Measurements from ENCODE around the gene PLXNA2. TPM values are rescaled to one million over a fixed set of nuclear protein-coding genes. Genes with fewer than 3 reads are reported as not detected.

PLXNA2 gene
- polyA plus RNA-seq, 2 of the 4 experiments (the other 2 are of a cell fraction) = 0.36 to 0.87 TPM

DNA sequence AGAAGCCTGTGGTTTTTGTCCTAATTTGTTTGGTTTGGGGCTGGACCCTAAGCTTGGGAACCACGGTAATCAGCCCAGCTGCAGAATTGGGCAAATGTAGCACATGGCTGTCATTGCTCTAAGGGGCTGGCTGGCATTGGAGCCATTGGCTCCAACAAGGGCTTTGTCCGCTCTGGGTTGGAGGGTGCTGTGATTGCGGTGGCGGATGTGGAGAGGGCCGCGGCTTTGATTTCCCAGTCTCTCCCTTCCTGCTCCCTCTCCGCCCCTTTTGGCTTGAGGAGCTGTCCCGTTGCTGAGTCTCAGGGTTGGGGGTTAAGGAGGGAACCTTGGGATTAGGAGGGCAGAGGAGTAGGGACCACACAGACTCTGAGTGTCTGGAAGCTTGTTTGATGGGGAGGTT is 241.5 kb downstream of the PLXNA2 start (continued):
- TF ChIP-seq SMC3 (IDR thresholded peaks at IDR 0.05) = no peak

GRCh38 chr1:208002078-208002477 is 242.1 kb downstream of the PLXNA2 start:
- no peak overlapping the region for H3K4me2 ChIP-seq
- H3K4me3 ChIP-seq = no peak overlapping the region
- no peak for ATAC-seq
- 0 out of 3 replicates have a peak, but pooled peaks cover 3% of the 10 kb centered on the region for H3K9me3 ChIP-seq
- DNase-seq (ENCODE audit: low read depth in 1 of 2, low spot score in 1 of 2) = no peak
- no peaks in the 10 kb centered on the region for H3K4me1 ChIP-seq
- CTCF ChIA-PET = interaction anchor here (1.0 to 3.9 kb wide), 4 partner anchors 8 to 117 kb away, joined by 3 to 13 read pairs (median 7); no protein-coding TSS in a partner anchor
- TF ChIP-seq TP53 (CRISPR knock-in tag; IDR thresholded peaks at IDR 0.05) (no peak), POLR2AphosphoS2 (conservative IDR thresholded peaks at IDR 0.05; ENCODE audit: low read length) (no peak), RCOR1 (IDR thresholded peaks at IDR 0.05; ENCODE audit: low read depth, low read length) (no peak), ESRRA (IDR thresholded peaks at IDR 0.05; ENCODE audit: borderline replicate concordance, low read length) (no peak), EHF (CRISPR knock-in tag; IDR thresholded peaks at IDR 0.05) (no peak), KDM1A (IDR thresholded peaks at IDR 0.05; ENCODE audit: low read depth) (no peak), BCL3 (IDR thresholded peaks at IDR 0.05) (no peak), ZFP36 (IDR thresholded peaks at IDR 0.05; ENCODE audit: borderline replicate concordance, partially characterized antibody) (no peak)
- 69% methylated on average over 6 of the region's 6 CpGs for WGBS (ENCODE audit: missing lambda C conversion rate)
- no peak for FAIRE-seq
- H3K27ac ChIP-seq = no peak overlapping the region
- POLR2A ChIA-PET = no interaction called here

DNA sequence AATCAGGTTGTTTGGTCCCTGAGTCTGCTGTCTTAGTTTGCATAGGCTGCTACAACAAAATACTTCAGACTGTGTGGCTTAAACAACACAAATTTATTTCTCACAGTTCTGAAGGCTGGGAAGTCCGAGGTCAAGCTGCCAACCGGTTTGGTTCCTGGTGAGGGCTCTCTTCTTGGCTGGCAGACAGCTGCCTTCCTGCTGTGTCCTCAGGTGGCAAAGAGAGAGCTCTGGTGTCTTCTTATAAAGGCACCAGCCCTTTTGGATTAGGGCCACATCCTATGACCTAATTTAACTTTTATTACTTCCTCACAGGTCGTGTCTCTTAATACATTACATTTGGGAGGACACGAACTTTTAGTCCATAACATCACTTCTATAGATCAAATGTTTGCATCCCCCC is 243.7 kb downstream of the PLXNA2 start:
- DNase-seq (ENCODE audit: low read depth in 1 of 2, low spot score in 1 of 2) (no peak), FAIRE-seq (no peak)

GRCh38 chr1:207999972-208000371 is 244.2 kb downstream of the PLXNA2 start:
- FAIRE-seq = no peak
- POLR2A ChIA-PET = no interaction called here

More for the DNA sequence above, 243.7 kb downstream of the PLXNA2 start:
- ChIA-PET CTCF (interaction anchor here (1.1 to 3.9 kb wide), 7 partner anchors 8 to 116 kb away, joined by 3 to 32 read pairs (median 4); no protein-coding TSS in a partner anchor), POLR2A (no interaction called here)
- WGBS (ENCODE audit: missing lambda C conversion rate) = 4% methylated on average over 4 of the region's 4 CpGs
- no peaks in the 10 kb centered on the region for H3K9me3 ChIP-seq
- no peaks in the 10 kb centered on the region for H3K4me1 ChIP-seq
- H3K27ac ChIP-seq = no peak overlapping the region
- H3K4me3 ChIP-seq = no peak overlapping the region
- no peak for TF ChIP-seq GATA3 (IDR thresholded peaks at IDR 0.05; ENCODE audit: borderline replicate concordance)
- no peak for TF ChIP-seq FOSB (CRISPR knock-in tag; IDR thresholded peaks at IDR 0.05)
- TF ChIP-seq CHD2 (IDR thresholded peaks at IDR 0.05; ENCODE audit: low read length, partially characterized antibody) = no peak
- TF ChIP-seq JUN (IDR thresholded peaks at IDR 0.05) = no peak
- TF ChIP-seq, protein P1, sequence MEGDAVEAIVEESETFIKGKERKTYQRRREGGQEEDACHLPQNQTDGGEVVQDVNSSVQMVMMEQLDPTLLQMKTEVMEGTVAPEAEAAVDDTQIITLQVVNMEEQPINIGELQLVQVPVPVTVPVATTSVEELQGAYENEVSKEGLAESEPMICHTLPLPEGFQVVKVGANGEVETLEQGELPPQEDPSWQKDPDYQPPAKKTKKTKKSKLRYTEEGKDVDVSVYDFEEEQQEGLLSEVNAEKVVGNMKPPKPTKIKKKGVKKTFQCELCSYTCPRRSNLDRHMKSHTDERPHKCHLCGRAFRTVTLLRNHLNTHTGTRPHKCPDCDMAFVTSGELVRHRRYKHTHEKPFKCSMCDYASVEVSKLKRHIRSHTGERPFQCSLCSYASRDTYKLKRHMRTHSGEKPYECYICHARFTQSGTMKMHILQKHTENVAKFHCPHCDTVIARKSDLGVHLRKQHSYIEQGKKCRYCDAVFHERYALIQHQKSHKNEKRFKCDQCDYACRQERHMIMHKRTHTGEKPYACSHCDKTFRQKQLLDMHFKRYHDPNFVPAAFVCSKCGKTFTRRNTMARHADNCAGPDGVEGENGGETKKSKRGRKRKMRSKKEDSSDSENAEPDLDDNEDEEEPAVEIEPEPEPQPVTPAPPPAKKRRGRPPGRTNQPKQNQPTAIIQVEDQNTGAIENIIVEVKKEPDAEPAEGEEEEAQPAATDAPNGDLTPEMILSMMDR (IDR thresholded peaks at IDR 0.05) = no peak
- TF ChIP-seq, protein P2, sequence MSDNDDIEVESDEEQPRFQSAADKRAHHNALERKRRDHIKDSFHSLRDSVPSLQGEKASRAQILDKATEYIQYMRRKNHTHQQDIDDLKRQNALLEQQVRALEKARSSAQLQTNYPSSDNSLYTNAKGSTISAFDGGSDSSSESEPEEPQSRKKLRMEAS (IDR thresholded peaks at IDR 0.05) = no peak
- TF ChIP-seq ZSCAN20 (CRISPR knock-in tag; IDR thresholded peaks at IDR 0.05) = no peak
- TF ChIP-seq HEYL (CRISPR knock-in tag; IDR thresholded peaks at IDR 0.05) = no peak
- no peak for TF ChIP-seq ZFP36 (IDR thresholded peaks at IDR 0.05; ENCODE audit: borderline replicate concordance, partially characterized antibody)
- no peak for TF ChIP-seq JUNB (IDR thresholded peaks at IDR 0.05)
- no peak for TF ChIP-seq BHLHE40 (IDR thresholded peaks at IDR 0.05; ENCODE audit: low read depth, low read length)
- TF ChIP-seq POLR2AphosphoS2 (conservative IDR thresholded peaks at IDR 0.05; ENCODE audit: low read length) = no peak
- no peak for TF ChIP-seq POLR2A (IDR thresholded peaks at IDR 0.05; ENCODE audit: low read length)
- no peak for TF ChIP-seq NFE2L2 (conservative IDR thresholded peaks at IDR 0.05; ENCODE audit: low read length)
- TF ChIP-seq ESRRA (IDR thresholded peaks at IDR 0.05; ENCODE audit: borderline replicate concordance, low read length) = no peak
- TF ChIP-seq FOSL2 (IDR thresholded peaks at IDR 0.05) = no peak
- no peak for TF ChIP-seq FOSL2 (CRISPR knock-in tag; IDR thresholded peaks at IDR 0.05)
- ATAC-seq = no peak
- no peak overlapping the region for H3K4me2 ChIP-seq

More at GRCh38 chr1:207999972-208000371, 244.2 kb downstream of the PLXNA2 start:
- TF ChIP-seq E2F6 (IDR thresholded peaks at IDR 0.05; ENCODE audit: borderline replicate concordance, low read depth) (no peak), CBX8 (IDR thresholded peaks at IDR 0.05) (no peak), KDM5A (IDR thresholded peaks at IDR 0.05) (no peak), RNF2 (IDR thresholded peaks at IDR 0.05; ENCODE audit: borderline replicate concordance, low read depth) (no peak)
- TF ChIP-seq, protein P3, sequence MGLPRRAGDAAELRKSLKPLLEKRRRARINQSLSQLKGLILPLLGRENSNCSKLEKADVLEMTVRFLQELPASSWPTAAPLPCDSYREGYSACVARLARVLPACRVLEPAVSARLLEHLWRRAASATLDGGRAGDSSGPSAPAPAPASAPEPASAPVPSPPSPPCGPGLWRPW (IDR thresholded peaks at IDR 0.05) = no peak
- TF ChIP-seq, protein P4, sequence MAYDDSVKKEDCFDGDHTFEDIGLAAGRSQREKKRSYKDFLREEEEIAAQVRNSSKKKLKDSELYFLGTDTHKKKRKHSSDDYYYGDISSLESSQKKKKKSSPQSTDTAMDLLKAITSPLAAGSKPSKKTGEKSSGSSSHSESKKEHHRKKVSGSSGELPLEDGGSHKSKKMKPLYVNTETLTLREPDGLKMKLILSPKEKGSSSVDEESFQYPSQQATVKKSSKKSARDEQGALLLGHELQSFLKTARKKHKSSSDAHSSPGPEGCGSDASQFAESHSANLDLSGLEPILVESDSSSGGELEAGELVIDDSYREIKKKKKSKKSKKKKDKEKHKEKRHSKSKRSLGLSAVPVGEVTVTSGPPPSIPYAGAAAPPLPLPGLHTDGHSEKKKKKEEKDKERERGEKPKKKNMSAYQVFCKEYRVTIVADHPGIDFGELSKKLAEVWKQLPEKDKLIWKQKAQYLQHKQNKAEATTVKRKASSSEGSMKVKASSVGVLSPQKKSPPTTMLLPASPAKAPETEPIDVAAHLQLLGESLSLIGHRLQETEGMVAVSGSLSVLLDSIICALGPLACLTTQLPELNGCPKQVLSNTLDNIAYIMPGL (CRISPR knock-in tag; IDR thresholded peaks at IDR 0.05; ENCODE audit: borderline replicate concordance) = no peak
- DNase-seq (ENCODE audit: low read depth in 1 of 2, low spot score in 1 of 2) (no peak), ATAC-seq (no peak)
- no peak overlapping the region for H3K4me3 ChIP-seq
- H3K27ac ChIP-seq = no peak overlapping the region
- no peaks in the 10 kb centered on the region for H3K9me3 ChIP-seq
- no peaks in the 10 kb centered on the region for H3K4me1 ChIP-seq
- no peak overlapping the region for H3K4me2 ChIP-seq
- CTCF ChIA-PET = interaction anchor here (1.2 to 3.9 kb wide), 9 partner anchors 8 to 176 kb away, joined by 3 to 32 read pairs (median 4); no protein-coding TSS in a partner anchor
